ENCODE data around the gene ERBB4. TPM values are rescaled to one million over a fixed set of nuclear protein-coding genes. Genes with fewer than 3 reads are reported as not detected.

Gene ERBB4
- total RNA-seq, 4 donors from 2014 or later, result 0.59 to 1.5 (median 0.83) TPM

GRCh38 chr2:211437396-211437795 is 1101.2 kb downstream of the ERBB4 start:
- intact Hi-C loops (cut with DNase I; ENCODE audit: low total_unique reads), result no loop called here
- TF ChIP-seq POLR2A (IDR thresholded peaks at IDR 0.05) (no peak), CTCF (IDR thresholded peaks at IDR 0.05) (no peak)
- 65 to 66% methylated on average over 5 of the region's 5 CpGs for WGBS, 2 donors

GRCh38 chr2:211436182-211436581 is 1102.4 kb downstream of the ERBB4 start:
- intact Hi-C loops (cut with DNase I; ENCODE audit: low total_unique reads), result no loop called here
- no peak overlapping the region for H3K4me3 ChIP-seq (ENCODE audit: low read depth, poor library complexity, severe bottlenecking)
- no peak for TF ChIP-seq CTCF (IDR thresholded peaks at IDR 0.05)
- TF ChIP-seq POLR2A (IDR thresholded peaks at IDR 0.05), result no peak
- DNase-seq (ENCODE audit: low spot score in 2 of 2), result no peak
- 28 to 37% methylated on average over 1 of the region's 1 CpG for WGBS, 2 donors

More at GRCh38 chr2:211437396-211437795, 1101.2 kb downstream of the ERBB4 start:
- no peak for DNase-seq (ENCODE audit: low spot score in 2 of 2)
- H3K4me3 ChIP-seq (ENCODE audit: low read depth, poor library complexity, severe bottlenecking), result no peak overlapping the region

- intact Hi-C loops (cut with DNase I; ENCODE audit: low total_unique reads), result no loop called here
- TF ChIP-seq POLR2A (IDR thresholded peaks at IDR 0.05) (no peak), CTCF (IDR thresholded peaks at IDR 0.05) (no peak)
- WGBS, 2 donors, result 90 to 94% methylated on average over 9 of the region's 9 CpGs
- DNase-seq (ENCODE audit: low spot score in 2 of 2), result no peak
- no peak overlapping the region for H3K4me3 ChIP-seq (ENCODE audit: low read depth, poor library complexity, severe bottlenecking)
These were observed 1103.3 kb downstream of the ERBB4 start for GRCh38 chr2:211435331-211435730.

GRCh38 chr2:211434773-211435172 is 1103.8 kb downstream of the ERBB4 start:
- intact Hi-C loops (cut with DNase I; ENCODE audit: low total_unique reads), result no loop called here
- DNase-seq (ENCODE audit: low spot score in 2 of 2), result no peak
- H3K4me3 ChIP-seq (ENCODE audit: low read depth, poor library complexity, severe bottlenecking), result no peak overlapping the region
- TF ChIP-seq CTCF (IDR thresholded peaks at IDR 0.05), result no peak
- TF ChIP-seq POLR2A (IDR thresholded peaks at IDR 0.05), result no peak
- WGBS, 2 donors, result 88 to 90% methylated on average over 3 of the region's 3 CpGs

GRCh38 chr2:211429256-211429920 is 1109.2 kb downstream of the ERBB4 start:
- 73% methylated on average over 3 of the region's 3 CpGs for WGBS, 2 donors
- TF ChIP-seq CTCF (IDR thresholded peaks at IDR 0.05) (no peak), POLR2A (IDR thresholded peaks at IDR 0.05) (no peak)
- no peak for DNase-seq (ENCODE audit: low spot score in 2 of 2)
- no peak overlapping the region for H3K4me3 ChIP-seq (ENCODE audit: low read depth, poor library complexity, severe bottlenecking)
- intact Hi-C loops (cut with DNase I; ENCODE audit: low total_unique reads), result no loop called here

GRCh38 chr2:211426240-211426639 is 1112.4 kb downstream of the ERBB4 start:
- DNase-seq (ENCODE audit: low spot score in 2 of 2), result no peak
- 51 to 52% methylated on average over 2 of the region's 2 CpGs for WGBS, 2 donors
- TF ChIP-seq CTCF (IDR thresholded peaks at IDR 0.05), result no peak
- no peak for TF ChIP-seq POLR2A (IDR thresholded peaks at IDR 0.05)
- intact Hi-C loops (cut with DNase I; ENCODE audit: low total_unique reads), result no loop called here
- H3K4me3 ChIP-seq (ENCODE audit: low read depth, poor library complexity, severe bottlenecking), result no peak overlapping the region

Data from lower leg skin (tissue), 4 donors.